ENCODE results near the gene DENND5A.
A peak's percentile ranks its signal among the peaks of the same experiment; 100 is the strongest.
"Not testable (repeated sequence)": the region's sequence is repeated elsewhere in the genome, so short reads cannot be mapped to it uniquely, and the experiment has no call there.

Gene DENND5A

GRCh38 chr11:9172389-9172788 lies 92.8 kb downstream of the DENND5A start:
- no peak for DNase-seq

- no peak for DNase-seq
These were observed 94.7 kb downstream of the DENND5A start for GRCh38 chr11:9170450-9170849.

GRCh38 chr11:9169595-9170295 lies 95.4 kb downstream of the DENND5A start:
- no peak for DNase-seq

GRCh38 chr11:9161991-9162390 lies 103.2 kb downstream of the DENND5A start:
- DNase-seq: not testable (repeated sequence)

GRCh38 chr11:9160166-9160565 lies 105.0 kb downstream of the DENND5A start:
- DNase-seq: no peak

GRCh38 chr11:9158898-9159391 lies 106.2 kb downstream of the DENND5A start:
- DNase-seq: no peak

GRCh38 chr11:9155930-9156329 lies 109.2 kb downstream of the DENND5A start:
- no peak for DNase-seq

- DNase-seq: peak; percentile 50 to 79
These were observed 111.5 kb downstream of the DENND5A start for GRCh38 chr11:9153651-9154050.

- DNase-seq: no peak
These were observed 113.5 kb downstream of the DENND5A start for GRCh38 chr11:9151631-9152030.

- no peak for DNase-seq
These were observed 114.2 kb downstream of the DENND5A start for GRCh38 chr11:9150926-9151325.

GRCh38 chr11:9150501-9150900 lies 114.6 kb downstream of the DENND5A start:
- no peak for DNase-seq

GRCh38 chr11:9148727-9149126 lies 116.4 kb downstream of the DENND5A start:
- DNase-seq: no peak

GRCh38 chr11:9148035-9148434 lies 117.1 kb downstream of the DENND5A start:
- DNase-seq: no peak

- peak in 1 of 2 experiments; percentile 4 for DNase-seq
These were observed 118.7 kb downstream of the DENND5A start for GRCh38 chr11:9146477-9146876.

GRCh38 chr11:9145283-9145682 lies 119.9 kb downstream of the DENND5A start:
- no peak for DNase-seq

- DNase-seq: no peak
These were observed 120.3 kb downstream of the DENND5A start for GRCh38 chr11:9144828-9145227.

GRCh38 chr11:9143721-9144120 lies 121.4 kb downstream of the DENND5A start:
- DNase-seq: no peak

GRCh38 chr11:9142732-9143131 lies 122.4 kb downstream of the DENND5A start:
- no peak for DNase-seq

GRCh38 chr11:9141186-9141585 lies 124.0 kb downstream of the DENND5A start:
- no peak for DNase-seq

- DNase-seq: no peak
These were observed 125.4 kb downstream of the DENND5A start for GRCh38 chr11:9139628-9140357.

- peak; percentile 85 to 96 for DNase-seq
These were observed 126.3 kb downstream of the DENND5A start for GRCh38 chr11:9138612-9139579.

GRCh38 chr11:9138133-9138453 lies 127.1 kb downstream of the DENND5A start:
- peak in 1 of 2 experiments; percentile 88 for DNase-seq
